ENCODE results near the gene RARA.
A peak's percentile ranks its signal among the peaks of the same experiment; 100 is the strongest.

The RARA gene

DNA sequence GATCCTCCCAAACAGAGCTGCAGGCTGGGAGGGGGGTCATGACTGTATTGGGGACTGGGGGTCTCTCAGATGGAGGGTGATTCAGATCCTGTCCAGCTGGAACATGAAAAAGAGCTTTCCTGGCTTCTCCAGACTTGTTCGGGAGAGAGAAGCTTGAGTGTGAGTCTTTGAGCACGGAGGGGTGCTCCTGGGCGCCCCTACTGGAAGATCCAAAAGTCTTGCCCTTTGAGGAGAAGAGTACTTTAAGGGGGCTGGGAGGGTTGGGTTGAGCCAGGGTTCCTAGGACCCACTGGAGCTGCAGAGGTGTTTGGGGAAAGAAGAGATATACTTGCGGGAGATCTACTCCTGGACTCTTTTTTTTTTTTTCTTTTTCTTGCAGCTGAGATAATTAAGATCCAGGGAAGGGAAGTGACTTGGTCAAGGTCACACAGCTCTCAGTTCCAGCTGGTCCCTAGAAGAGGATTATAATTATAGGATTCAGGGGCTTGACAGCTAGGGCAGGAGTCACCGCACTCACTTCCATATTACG, 8.4 kb downstream of the RARA start:
- DNase-seq: peak; percentile 78

DNA sequence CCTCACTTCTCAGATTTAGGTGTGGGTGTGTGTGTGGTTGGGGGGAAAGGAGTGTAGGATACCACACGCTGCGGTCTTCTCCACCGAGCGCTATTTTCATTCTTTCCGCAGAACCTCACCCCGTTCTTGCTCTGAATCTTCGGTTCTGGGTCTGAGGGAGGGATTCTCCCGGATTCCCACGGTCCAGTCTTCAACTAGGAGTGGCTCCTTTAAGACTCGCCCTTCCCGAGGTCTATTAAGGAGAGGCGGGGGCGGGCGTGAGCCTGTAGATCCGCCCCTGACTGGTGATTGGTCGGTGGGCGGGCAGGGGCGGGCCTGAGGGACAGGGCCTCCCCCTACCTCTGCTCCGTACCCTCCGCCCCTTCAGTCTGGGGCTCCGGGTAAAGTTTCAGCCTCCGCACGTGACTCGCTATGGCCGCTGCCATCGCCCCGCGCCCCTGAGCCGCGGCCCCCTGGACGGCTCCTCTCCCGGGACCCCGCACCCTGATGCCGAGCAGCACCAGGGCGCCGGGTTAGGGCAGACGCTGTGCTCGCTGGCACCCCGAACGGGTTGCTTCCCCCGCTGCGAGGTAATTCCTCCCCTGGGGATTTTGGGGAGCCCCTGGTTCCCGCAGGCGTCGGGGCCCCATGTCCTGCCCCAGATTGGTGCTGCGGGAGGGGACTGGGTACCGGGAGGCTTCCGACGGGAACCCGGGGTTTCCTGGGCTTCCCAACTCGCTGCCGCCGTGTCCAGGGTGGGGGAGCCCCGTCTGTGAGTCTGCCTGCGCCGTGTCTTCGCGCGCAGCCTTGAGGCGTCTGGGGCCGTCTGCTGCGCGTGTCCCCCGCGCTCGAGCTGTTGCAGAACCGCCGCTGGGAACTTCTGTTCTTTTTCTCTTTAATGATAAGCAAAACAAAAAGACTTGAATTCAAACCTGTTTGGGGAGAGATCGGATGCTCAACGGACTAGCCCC, 9.2 kb downstream of the RARA start:
- peak; percentile 95 for DNase-seq

DNA sequence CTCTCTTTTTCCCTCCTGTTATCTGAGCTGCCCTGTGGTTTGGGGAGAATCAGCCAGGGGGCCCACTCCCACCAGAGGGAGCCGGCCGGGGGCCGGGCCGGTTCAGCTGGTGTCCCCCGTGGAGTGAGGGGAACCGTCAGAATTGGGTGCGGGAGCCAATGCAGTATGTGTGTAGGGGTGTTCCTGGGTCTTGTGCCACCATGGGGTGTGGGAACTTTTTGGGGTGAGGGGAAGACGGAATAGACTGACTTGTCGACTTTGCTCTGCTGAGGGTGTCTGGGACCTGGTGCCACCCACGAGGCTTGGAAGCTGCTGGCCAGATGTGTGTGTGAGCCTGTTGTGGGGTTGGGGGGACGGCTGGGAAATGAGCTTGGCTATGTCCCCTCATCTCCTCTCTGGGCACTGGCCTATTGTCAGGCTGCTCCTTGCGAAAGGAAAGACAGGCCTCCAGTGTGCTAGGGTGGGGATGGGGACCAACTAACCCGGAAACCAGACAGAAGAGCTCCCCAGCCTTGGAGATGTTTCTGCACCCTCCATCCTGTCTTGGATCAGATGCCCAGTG, 9.9 kb downstream of the RARA start:
- DNase-seq: peak; percentile 67

DNA sequence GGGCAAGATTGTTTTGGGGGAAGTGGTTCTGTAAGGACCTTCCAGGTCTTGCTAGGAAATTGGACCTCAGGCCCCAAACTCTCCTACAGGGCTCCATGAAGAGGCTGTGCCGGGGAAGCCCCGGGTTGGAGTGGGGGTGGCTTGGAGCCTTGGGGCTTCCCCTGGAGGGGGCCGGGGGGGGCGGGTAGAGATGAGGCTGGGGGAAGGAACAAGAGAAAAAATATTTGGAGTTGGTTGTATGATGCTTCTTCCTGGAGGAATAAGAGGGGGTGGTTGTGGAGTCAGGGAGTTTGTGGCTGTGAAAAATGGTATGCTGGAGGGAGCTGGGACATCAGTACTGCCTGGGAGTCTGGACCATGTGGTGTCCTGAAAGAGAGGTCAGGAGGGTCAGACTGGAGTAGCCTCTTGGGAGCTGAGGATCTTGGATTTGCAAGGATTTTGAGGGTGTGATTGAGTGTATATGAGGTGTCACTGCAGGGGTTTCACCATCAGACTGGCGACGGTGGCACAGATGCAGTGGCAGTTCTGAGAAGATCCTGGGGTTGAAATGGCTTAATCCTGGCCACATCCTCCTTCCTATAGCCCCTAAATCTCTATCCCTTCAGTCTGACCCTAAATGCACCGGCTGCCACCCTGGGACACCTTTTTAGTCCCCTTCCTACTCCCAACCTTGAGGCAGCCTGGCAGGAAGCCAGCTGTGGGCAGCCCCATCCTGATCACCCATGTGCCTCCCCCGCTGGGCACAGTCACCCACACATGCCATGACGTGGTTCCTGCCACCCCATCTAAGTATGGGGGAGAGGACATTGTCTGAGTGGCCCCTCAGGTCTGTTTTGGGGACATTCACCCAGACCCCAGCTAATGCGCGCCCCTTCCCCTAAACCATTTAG, 10.9 kb downstream of the RARA start:
- no peak for DNase-seq

DNA sequence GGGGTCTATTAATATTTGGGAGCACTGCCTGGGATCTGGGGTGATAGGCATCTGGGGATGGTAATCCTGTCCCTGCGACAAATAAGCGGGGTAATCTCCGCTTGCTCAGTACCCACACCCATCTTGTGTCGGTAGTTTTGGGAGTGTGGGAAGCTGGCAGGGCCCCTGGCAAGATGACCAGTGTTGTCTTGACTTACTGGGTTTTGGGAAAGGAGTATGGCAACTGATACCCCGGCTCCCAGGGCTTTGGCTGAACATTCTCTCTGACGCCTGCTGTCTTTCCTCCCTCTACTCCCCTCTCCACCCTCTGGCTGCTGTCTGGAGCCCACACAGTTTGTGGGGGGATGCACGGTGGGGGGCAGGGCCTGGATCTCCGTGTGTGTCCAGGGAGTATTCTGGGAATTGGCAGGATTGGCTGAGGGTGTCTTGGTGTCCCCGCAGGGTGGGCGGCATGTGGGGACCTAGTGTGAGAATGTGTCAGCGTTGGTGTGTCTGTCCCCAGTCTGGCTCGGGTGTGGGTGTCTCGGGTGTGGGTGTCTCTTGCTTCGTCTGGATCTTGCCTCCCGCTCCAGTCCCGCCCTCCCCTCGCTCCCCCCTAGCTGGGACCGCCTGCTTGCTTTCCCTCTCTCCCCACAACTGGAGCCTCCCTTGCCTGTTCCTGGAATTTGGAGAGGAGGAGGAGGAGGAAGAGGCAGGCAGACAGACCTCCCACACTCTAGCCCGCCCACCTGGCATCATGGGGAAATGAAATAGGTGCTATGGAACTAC, 12.0 kb downstream of the RARA start:
- DNase-seq: no peak

DNA sequence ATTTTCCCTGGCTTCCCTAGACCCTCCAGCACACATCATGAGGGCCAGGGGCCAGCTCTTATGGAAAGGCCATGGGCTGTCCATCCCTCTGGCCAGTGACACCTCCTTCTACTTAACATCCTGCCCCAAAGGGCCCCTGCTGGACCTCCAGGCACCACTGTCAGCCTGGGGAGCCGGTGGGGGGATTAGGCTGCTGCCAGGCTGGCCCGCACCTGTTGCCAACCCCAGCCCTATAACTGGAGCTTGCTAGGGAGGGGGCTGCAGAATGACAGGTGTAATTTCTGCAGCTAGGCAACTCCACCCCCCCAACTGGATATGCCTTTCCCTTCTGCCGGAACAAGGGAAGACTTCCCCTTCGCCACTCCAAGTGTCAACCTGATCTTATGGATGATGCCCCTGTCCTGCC, 12.5 kb downstream of the RARA start:
- DNase-seq: no peak

DNA sequence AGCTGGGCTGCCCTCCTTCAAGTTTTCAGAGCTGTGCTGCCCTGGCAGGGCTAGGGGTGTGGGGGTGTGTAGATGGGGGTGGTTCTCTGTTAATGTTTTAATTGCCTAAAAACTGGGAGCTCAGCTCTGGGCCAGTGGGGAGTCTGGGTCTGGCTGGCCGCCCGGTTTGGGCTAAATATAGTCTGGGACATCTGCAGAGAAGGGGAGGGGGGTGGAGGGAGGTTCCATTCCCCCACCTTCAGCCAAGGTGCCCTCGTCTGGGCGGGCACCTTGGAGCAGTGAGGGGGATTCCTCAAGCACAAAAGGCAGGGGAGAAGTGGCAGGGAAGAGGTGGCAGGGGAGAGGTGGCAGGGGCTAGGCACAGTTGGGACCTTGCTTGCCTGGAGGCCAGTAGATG, 13.0 kb downstream of the RARA start:
- DNase-seq: no peak

DNA sequence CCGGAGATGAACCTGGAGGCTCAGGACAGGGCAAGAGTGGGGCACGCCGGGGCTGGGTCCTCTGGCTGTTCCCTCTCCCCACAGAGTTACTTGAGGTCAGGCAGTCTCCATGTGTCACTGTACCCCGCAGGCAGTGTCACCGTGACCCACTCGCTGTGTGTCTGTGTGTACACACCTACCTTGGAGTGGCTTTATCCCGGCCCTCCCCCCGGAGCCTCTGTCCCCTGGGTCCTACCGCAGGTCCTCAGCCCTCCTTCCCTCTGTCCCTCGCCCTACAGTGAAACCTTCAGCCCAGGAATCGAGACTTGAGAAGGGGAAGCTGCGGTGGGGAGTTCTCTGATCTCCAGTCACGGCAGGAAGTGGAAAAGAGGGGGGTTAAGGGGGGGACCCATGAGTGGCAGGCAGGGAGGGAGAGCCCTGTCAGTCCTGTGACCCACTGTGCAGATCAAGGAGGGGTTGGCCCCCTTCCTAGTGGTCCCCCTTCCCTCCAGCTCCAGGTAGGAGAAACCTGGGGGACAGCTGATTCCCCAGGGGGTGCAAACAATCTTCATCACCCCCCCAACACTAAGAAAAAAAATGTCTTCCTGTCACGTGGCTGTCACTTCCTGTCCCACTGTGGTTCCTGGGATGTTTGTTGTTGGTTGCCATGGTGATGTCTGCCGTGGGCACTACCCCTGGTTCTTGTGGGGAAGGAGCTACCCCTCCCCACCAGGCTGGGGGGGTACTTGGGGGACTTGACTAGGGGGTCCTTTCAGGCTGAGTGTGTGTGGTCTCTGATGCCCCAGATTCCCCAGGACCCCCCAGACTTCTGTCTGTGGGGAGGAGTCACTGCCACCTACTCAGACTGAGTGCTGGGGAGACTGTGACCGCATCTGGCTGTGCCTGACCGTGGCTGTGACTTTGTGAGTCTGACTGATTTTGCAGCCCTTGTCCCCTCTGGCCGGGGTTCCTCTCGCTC, 13.7 kb downstream of the RARA start:
- peak; percentile 94 for DNase-seq

DNA sequence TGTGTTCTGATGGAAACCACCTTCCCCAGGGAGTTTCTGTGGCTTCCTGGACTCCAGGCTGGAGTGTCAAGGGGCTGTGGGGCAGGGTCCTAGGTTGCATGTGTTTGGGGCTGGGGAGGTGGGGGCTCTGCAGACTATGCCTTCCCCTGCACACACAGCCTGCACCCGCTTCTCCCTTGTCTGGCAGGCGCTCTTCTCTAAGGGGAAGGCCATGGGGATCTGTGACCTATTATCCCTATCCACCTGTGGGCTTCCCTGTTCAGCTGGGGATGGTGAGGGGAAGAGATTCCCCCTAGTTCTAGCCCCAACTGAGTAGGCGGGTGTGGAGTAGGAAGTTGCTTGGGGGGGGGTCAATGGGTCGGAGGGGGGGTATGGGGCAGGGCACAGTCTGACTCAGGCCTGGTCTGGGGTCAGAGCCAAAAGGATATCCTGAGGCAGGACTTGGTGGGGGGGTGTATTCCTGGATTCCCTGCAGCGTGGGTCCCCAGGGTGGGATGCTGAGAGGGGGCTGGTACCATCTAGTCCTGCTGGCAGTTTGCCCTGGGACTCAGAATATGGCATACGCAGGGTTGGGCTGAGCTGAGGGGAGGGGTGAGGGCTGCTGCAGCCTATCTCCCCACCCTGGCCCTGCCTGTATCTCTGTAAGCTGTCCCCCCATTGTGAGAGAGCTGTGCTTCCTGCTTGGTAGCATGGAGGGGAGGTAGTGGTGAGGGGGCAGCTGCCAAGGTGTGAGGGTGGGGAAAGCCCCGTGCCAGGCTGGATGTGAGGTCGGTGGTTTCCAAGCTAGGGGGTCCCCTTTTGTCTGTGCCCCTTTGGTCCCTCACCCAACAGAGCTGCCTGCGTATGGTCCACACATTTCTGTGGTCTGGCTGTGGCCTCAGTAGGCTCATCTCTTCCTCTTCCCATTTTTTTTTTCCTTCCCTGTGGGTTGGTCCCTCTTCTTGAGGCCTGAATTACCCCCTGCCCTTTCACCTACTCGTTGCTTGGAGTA, 14.7 kb downstream of the RARA start:
- peak; percentile 83 for DNase-seq

DNA sequence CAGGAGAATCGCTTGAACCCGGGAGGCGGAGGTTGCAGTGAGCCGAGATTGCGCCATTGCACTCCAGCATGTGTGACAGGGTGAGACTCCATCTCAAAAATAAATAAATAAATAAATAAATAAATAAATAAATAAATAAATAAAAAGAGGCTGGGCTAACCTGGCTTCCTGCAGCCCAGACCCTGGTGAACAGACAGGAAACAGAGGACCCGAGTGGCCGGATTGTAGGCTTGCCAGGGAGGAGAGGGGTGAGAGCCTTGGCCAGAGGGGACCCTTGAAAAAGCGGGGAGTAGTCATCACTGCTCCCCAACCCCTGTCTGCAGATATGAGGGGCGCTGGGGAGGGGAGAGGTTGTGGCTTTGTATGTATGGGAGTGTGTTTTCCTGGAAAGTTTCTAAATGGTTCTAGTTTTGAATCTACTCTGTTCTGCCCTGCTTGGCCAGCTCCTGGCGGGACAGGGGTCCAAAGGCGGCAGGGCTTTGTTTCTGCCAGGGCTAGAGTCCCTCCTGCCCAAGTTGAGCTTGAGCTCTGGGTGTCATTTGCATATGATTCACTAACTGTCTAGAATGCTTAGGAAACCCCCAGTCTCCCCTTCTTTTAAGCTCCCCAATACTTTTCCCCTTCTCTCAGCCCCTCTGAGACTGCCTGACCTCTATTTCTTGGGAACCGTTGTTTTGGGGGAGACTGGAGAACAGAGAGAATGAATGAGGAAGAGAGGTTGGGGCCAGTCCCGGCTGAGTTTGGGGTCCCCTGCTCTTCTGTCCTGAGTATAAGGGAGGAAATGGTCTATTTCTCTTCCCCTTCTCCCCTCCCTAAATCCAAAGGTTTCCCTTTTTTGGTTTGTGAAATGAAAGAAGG, 16.4 kb downstream of the RARA start:
- DNase-seq: no peak

DNA sequence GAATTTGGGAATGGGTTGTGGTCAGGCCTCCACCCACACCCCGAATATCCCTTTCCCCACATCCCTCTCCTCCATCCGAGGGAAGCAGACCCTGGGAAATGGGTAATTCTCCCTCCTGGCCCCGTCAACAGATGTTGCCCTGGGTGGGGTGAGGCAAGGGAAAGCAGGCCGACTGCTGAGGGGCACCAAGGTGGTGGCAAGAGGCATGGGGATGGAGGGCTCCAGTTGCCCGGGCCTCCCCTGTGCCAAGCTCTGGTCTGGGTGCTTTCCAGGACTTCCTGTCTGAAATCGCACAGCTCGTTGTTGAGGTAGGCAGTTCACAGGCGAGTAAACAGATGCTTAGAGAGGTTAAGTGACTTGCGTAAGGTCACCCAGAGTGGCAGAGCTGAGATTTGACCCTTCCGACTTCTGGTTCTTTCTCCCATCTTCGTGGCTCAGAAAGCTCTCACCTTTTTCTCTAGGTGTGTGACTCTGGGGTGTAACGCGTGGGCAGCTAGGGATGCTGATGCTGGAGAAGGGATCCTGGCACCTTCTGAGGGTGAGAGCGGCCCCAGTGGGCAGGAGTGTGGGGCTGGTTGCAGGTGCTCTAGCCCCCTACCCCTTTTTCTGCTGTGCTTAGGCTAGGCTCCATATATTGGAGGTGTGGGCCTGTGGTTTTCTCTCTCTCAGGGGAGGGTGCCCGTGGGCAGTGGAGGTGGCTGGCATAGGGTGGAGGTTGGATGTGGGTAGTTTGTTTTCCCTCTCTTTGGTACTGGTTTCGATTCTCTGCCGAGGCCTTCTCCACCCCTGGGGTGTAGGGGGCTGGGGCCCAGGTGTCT, 17.2 kb downstream of the RARA start:
- no peak for DNase-seq

DNA sequence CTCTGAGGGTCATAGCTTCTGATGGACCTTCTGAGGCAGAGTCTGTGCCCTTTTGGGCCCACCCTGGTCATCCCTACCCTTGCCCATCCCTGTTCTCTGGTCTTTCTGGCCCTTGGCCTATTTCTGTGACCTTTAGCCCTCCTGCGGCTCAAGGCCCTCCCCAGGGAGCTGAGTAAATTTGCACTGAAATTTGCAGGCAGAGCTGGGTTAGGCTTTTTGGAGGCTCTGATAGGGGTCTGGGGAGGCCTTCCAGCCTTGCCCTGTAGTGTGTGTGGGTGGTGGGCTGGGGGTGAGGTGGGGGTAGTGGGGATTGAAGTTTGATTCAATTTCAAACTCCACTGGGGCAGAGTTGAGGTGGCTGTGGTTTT, 17.8 kb downstream of the RARA start:
- no peak for DNase-seq

DNA sequence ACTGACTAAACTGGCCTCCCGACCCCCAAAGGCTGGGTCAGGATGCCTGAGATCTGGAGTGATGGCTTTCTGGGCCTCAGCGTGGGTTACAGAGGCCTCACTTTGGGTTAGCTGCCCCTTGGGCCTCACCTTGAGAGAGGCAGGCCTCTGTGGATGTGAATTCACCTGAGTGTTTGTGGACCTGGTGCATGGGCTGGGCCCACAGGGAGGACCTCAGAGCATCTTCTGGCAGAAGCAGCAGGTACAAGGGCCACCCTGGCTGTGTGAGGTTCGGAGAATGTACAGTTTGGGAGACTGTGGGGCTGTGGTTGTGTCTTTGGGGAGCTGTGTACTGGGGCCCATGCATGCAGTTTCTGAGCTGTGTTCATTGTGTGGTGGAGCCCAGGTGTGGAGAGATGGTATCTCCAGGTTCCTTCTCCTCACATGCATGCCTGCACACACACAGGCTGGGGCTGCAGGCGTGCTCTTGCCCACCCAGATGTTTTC, 18.3 kb downstream of the RARA start:
- DNase-seq: no peak

DNA sequence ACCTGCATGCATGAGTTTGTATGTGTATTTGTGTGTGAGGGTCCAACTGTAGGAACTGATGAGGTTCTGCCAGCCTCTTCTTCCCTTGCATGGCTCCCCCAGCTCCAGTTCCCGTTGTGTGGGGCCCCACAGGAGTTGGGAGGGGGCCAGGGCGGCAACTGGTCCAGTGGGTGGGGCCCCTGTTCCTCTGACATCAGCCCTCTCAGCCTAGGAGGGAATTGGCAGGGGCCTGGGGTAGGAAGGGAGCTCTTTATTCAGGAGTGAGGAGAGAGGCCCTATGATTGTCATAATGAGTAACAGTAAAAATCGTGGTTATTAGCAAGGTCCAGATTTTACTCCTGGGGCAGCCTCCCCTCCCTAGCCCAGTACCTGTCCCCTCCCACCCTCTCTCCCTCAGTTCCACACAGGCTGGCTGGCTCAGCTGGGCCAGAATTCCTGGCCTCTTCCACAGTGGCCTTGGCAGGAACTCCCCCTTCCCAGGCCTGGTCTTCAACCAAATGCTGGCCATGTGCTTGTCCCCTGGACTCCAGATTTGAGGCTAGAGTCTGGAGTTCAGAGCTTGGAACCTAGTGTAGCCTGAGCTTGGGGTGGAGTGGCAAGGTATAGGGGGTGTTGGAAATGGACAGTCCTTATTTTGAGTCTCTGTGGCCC, 18.9 kb downstream of the RARA start:
- no peak for DNase-seq

DNA sequence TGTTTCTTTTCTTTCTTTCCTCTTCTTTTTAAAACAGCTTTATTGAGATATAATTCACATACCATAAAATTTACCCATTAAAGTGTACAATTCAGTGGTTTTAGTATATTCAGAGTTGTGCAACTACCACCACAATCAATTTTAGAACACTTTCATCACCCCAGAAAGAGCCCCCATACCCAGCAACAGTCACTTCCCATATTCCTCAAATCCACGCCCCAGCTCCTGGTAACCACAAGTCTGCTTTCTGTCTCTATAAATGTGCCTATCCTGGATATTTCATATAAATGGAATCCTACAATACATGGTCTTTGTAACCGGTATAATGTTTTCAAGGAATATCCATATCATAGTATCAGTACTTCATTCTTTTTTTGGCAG, 19.4 kb downstream of the RARA start:
- DNase-seq: no peak

DNA sequence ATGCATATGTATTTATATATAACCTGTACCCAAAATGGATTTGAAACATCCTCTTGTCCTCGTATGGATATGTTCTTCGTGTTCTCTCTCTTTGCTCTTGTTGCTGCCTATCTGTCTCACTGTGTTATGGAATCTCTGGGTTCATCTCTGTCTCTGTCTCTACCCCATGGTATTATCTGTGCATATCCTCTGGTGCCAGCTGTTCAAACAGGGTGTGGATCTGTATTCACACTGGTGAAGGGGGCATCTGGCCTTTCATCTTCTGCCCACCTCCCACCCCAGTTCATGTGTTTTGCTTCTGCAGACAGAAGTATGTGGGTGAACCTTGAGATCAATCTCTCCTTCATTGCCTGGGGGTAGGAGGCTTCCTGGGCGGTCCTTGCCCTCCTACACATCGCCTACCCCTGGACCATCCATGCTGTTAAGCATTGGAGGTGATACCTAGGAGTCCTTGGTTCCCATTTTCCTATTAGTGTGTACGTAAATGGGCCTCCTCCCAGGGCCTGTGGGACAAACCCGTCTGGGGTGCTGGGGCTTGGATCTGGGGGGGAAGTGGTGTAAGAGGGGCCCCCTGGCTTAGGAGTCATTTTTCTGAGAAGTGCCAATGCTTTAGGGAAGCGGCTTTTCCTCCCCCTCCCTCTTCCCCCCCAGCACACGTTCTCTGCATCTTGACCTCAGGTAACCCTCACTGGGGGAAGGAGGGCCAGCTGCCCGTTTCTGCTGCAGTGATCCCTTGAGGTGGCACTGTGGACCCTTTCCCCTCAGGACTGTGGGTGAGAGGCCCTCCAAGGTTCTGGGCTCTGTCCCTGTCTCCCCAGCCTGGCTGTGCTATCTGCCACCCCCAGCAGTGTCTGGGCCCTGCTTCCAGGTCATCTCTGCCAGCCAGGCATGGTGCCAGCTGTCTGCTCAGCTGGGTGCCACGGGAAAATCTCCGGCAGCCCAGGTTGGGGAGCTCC, 21.1 kb downstream of the RARA start:
- no peak for DNase-seq

All from activated CD8-positive, alpha-beta memory T cell treated with anti-CD3 and anti-CD28 coated beads for 24 hours (primary cell).